GM23338 (cell line): ENCODE measurements around the gene TBCE. TPM values are rescaled to one million over a fixed set of nuclear protein-coding genes. Genes with fewer than 3 reads are reported as not detected.

Experiments
- ATAC-seq: fragments of 200-7000 bp; cut with Tn5 transposase; 3 replicates; pipeline ENCODE4 v1.9.1; 2020
- DNase-seq: peaks from one replicate; pipeline ENCODE4 v3.0.0-alpha.2; 2015; ENCODE audit warnings: low spot score
- H2AFZ ChIP-seq: fragments of 200-600 bp; sonication (generic); 2 replicates; pipeline ENCODE4 v1.8.0; 2016; ENCODE audit warnings: antibody characterized with exemption, mild to moderate bottlenecking, moderate library complexity
- H3F3A ChIP-seq: fragments of 200-600 bp; sonication (generic); replicated peaks from 2 replicates; pipeline ENCODE4 v1.8.0; 2017; ENCODE audit warnings: antibody characterized with exemption, mixed run types, low read depth
- H3K27ac ChIP-seq: fragments of 200-600 bp; sonication (generic); 2 replicates; pipeline ENCODE4 v1.6.1; 2016; ENCODE audit warnings: low read depth
- H3K27me3 ChIP-seq: fragments of 200-600 bp; sonication (generic); 2 replicates; pipeline ENCODE4 v1.8.0; 2016; ENCODE audit warnings: mild to moderate bottlenecking, mixed run types, moderate library complexity; ENCODE audit not compliant: insufficient read depth
- H3K36me3 ChIP-seq: fragments of 200-600 bp; sonication (generic); 2 replicates; pipeline ENCODE4 v1.8.0; 2016; ENCODE audit warnings: mild to moderate bottlenecking; ENCODE audit not compliant: insufficient read depth
- H3K4me1 ChIP-seq: fragments of 200-600 bp; sonication (generic); 2 replicates; pipeline ENCODE4 v1.8.0; 2016; ENCODE audit warnings: mild to moderate bottlenecking, moderate library complexity; ENCODE audit not compliant: insufficient read depth
- H3K4me2 ChIP-seq: fragments of 200-600 bp; sonication (generic); 2 replicates; pipeline ENCODE4 v1.7.1; 2017; ENCODE audit warnings: mixed run types
- H3K4me3 ChIP-seq: fragments of 200-600 bp; sonication (generic); 2 replicates; pipeline ENCODE4 v1.6.1; 2016; ENCODE audit warnings: mixed run types
- H3K79me2 ChIP-seq: fragments of 200-600 bp; sonication (generic); replicated peaks from 2 replicates; pipeline ENCODE4 v1.8.0; 2017; ENCODE audit warnings: mild to moderate bottlenecking; ENCODE audit not compliant: insufficient read depth
- H3K9me2 ChIP-seq: fragments of 200-600 bp; sonication (generic); 2 replicates; pipeline ENCODE4 v1.8.0; 2017; ENCODE audit not compliant: insufficient read depth
- H4K20me1 ChIP-seq: fragments of 200-600 bp; sonication (generic); replicated peaks from 2 replicates; pipeline ENCODE4 v1.8.0; 2017; ENCODE audit warnings: mild to moderate bottlenecking; ENCODE audit not compliant: insufficient read depth
- H3K27ac Mint-ChIP-seq: 2 replicates; pipeline ENCODE4 v1.8.0; 2020; ENCODE audit warnings: inconsistent platforms, mild to moderate bottlenecking, moderate library complexity, mixed read lengths
- H3K27me3 Mint-ChIP-seq: 3 replicates; pipeline ENCODE4 v1.8.0; 2022; ENCODE audit warnings: low read depth, mild to moderate bottlenecking, moderate library complexity, mixed read lengths, inconsistent platforms; ENCODE audit not compliant: insufficient read depth, poor library complexity
- H3K36me3 Mint-ChIP-seq: 3 replicates; pipeline ENCODE4 v1.8.0; 2021; ENCODE audit warnings: low read depth, mild to moderate bottlenecking, inconsistent platforms, moderate library complexity, mixed read lengths
- H3K4me1 Mint-ChIP-seq: 3 replicates; pipeline ENCODE4 v1.8.0; 2020; ENCODE audit warnings: mild to moderate bottlenecking, inconsistent platforms, mixed read lengths
- H3K4me3 Mint-ChIP-seq: 3 replicates; pipeline ENCODE4 v1.8.0; 2021; ENCODE audit warnings: moderate library complexity, mild to moderate bottlenecking, inconsistent platforms, mixed read lengths
- H3K9me3 Mint-ChIP-seq: 3 replicates; pipeline ENCODE4 v1.8.0; 2020; ENCODE audit warnings: moderate library complexity, mild to moderate bottlenecking, inconsistent platforms, mixed read lengths
- JUNB ChIP-seq: IDR thresholded peaks from one replicate; pipeline ENCODE4 v1.6.1; 2016; ENCODE audit warnings: antibody characterized with exemption; ENCODE audit not compliant: unreplicated experiment
- POLR2AphosphoS5 ChIP-seq: IDR thresholded peaks from 2 replicates; pipeline ENCODE4 v1.6.1; 2016; ENCODE audit warnings: antibody characterized with exemption, low read depth
- ZNF114 ChIP-seq: fragments of 250-450 bp; sonication (Bioruptor Pico); IDR thresholded peaks from 2 replicates; pipeline ENCODE4 v1.5.0; 2020; ENCODE audit warnings: mild to moderate bottlenecking, moderate library complexity
- ZNF331 ChIP-seq: fragments of 250-450 bp; sonication (Bioruptor Pico); IDR thresholded peaks from 2 replicates; pipeline ENCODE4 v1.5.0; 2020; ENCODE audit warnings: low read depth, mild to moderate bottlenecking, moderate library complexity
- polyA plus RNA-seq: library from polyadenylated mRNA; unstranded; fragments of >200 nt; fragmentation: Nextera tagmentation; extraction: Ambion mirVana; gene quantifications from 2 replicates; pipeline ENCODE4 v1.2.1, GENCODE V29; 2016
- total RNA-seq: library from RNA; depleted of rRNA; stranded (reverse); fragments of >200 nt; shearing (Covaris generic); gene quantifications from 2 replicates; pipeline ENCODE4 v1.2.3, GENCODE V29; 2014
- TF ChIP-seq, protein P1 (sequence below): IDR thresholded peaks from 2 replicates; pipeline ENCODE4 v1.6.1; 2016; ENCODE audit warnings: antibody characterized with exemption
- TF ChIP-seq, protein P2 (sequence below), 2 experiments: fragments of 200-600 bp in 1 of 2; sonication (generic) in 1 of 2; conservative IDR thresholded peaks; 2 replicates each; pipeline versions ENCODE4 v1.5.1 to v1.6.1; 2016 to 2017; ENCODE audit warnings: antibody characterized with exemption in 2 of 2, low read depth in 2 of 2, mild to moderate bottlenecking in 2 of 2, moderate library complexity in 1 of 2
- TF ChIP-seq, protein P3 (sequence below): IDR thresholded peaks from one replicate; pipeline ENCODE4 v1.6.1; 2018; ENCODE audit warnings: antibody characterized with exemption; ENCODE audit not compliant: unreplicated experiment
- TF ChIP-seq, protein P4 (sequence below): fragments of 250-450 bp; sonication (Bioruptor Pico); IDR thresholded peaks from 2 replicates; pipeline ENCODE4 v1.5.0; 2020; ENCODE audit warnings: mild to moderate bottlenecking, moderate library complexity

Gene TBCE
- total and polyA plus RNA-seq, 2 experiments from 2014 or later = 42.7 to 64.8 TPM

DNA sequence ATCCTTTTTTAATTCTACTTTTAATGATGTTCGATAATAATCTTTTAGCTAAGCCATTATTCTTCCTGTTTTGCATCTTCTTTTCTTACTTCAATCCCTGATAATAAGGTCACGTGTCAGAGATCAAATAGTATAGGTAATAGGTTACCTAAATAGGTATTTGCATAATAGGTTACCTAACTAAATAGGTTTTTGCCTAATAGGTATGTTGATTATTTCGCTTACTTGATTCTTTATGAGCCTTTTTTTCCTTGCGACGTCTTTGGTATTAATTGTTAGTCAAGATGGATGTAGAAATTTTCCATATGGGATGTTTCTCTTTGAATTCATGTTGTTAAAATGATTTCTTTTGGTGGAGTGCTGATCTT lies 36.3 kb upstream of the TBCE start:
- no peak overlapping the region for H2AFZ ChIP-seq
- peaks cover 8% of the 10 kb centered on the region for H3K36me3 ChIP-seq
- H3K4me2 ChIP-seq = peak overlapping the region; percentile 52
- H3K4me3 Mint-ChIP-seq = no peak overlapping the region
- TF ChIP-seq, protein P1, sequence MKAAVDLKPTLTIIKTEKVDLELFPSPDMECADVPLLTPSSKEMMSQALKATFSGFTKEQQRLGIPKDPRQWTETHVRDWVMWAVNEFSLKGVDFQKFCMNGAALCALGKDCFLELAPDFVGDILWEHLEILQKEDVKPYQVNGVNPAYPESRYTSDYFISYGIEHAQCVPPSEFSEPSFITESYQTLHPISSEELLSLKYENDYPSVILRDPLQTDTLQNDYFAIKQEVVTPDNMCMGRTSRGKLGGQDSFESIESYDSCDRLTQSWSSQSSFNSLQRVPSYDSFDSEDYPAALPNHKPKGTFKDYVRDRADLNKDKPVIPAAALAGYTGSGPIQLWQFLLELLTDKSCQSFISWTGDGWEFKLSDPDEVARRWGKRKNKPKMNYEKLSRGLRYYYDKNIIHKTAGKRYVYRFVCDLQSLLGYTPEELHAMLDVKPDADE = no peak
- TF ChIP-seq, protein P2, sequence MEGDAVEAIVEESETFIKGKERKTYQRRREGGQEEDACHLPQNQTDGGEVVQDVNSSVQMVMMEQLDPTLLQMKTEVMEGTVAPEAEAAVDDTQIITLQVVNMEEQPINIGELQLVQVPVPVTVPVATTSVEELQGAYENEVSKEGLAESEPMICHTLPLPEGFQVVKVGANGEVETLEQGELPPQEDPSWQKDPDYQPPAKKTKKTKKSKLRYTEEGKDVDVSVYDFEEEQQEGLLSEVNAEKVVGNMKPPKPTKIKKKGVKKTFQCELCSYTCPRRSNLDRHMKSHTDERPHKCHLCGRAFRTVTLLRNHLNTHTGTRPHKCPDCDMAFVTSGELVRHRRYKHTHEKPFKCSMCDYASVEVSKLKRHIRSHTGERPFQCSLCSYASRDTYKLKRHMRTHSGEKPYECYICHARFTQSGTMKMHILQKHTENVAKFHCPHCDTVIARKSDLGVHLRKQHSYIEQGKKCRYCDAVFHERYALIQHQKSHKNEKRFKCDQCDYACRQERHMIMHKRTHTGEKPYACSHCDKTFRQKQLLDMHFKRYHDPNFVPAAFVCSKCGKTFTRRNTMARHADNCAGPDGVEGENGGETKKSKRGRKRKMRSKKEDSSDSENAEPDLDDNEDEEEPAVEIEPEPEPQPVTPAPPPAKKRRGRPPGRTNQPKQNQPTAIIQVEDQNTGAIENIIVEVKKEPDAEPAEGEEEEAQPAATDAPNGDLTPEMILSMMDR (conservative IDR thresholded peaks at IDR 0.05; ENCODE audit: low read depth in 2 of 2) = no peak
- TF ChIP-seq JUNB (no peak), ZNF331 (no peak), POLR2AphosphoS5 (no peak), ZNF114 (CRISPR knock-in tag) (no peak)
- TF ChIP-seq, protein P3, sequence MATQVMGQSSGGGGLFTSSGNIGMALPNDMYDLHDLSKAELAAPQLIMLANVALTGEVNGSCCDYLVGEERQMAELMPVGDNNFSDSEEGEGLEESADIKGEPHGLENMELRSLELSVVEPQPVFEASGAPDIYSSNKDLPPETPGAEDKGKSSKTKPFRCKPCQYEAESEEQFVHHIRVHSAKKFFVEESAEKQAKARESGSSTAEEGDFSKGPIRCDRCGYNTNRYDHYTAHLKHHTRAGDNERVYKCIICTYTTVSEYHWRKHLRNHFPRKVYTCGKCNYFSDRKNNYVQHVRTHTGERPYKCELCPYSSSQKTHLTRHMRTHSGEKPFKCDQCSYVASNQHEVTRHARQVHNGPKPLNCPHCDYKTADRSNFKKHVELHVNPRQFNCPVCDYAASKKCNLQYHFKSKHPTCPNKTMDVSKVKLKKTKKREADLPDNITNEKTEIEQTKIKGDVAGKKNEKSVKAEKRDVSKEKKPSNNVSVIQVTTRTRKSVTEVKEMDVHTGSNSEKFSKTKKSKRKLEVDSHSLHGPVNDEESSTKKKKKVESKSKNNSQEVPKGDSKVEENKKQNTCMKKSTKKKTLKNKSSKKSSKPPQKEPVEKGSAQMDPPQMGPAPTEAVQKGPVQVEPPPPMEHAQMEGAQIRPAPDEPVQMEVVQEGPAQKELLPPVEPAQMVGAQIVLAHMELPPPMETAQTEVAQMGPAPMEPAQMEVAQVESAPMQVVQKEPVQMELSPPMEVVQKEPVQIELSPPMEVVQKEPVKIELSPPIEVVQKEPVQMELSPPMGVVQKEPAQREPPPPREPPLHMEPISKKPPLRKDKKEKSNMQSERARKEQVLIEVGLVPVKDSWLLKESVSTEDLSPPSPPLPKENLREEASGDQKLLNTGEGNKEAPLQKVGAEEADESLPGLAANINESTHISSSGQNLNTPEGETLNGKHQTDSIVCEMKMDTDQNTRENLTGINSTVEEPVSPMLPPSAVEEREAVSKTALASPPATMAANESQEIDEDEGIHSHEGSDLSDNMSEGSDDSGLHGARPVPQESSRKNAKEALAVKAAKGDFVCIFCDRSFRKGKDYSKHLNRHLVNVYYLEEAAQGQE = no peak
- TF ChIP-seq, protein P4, sequence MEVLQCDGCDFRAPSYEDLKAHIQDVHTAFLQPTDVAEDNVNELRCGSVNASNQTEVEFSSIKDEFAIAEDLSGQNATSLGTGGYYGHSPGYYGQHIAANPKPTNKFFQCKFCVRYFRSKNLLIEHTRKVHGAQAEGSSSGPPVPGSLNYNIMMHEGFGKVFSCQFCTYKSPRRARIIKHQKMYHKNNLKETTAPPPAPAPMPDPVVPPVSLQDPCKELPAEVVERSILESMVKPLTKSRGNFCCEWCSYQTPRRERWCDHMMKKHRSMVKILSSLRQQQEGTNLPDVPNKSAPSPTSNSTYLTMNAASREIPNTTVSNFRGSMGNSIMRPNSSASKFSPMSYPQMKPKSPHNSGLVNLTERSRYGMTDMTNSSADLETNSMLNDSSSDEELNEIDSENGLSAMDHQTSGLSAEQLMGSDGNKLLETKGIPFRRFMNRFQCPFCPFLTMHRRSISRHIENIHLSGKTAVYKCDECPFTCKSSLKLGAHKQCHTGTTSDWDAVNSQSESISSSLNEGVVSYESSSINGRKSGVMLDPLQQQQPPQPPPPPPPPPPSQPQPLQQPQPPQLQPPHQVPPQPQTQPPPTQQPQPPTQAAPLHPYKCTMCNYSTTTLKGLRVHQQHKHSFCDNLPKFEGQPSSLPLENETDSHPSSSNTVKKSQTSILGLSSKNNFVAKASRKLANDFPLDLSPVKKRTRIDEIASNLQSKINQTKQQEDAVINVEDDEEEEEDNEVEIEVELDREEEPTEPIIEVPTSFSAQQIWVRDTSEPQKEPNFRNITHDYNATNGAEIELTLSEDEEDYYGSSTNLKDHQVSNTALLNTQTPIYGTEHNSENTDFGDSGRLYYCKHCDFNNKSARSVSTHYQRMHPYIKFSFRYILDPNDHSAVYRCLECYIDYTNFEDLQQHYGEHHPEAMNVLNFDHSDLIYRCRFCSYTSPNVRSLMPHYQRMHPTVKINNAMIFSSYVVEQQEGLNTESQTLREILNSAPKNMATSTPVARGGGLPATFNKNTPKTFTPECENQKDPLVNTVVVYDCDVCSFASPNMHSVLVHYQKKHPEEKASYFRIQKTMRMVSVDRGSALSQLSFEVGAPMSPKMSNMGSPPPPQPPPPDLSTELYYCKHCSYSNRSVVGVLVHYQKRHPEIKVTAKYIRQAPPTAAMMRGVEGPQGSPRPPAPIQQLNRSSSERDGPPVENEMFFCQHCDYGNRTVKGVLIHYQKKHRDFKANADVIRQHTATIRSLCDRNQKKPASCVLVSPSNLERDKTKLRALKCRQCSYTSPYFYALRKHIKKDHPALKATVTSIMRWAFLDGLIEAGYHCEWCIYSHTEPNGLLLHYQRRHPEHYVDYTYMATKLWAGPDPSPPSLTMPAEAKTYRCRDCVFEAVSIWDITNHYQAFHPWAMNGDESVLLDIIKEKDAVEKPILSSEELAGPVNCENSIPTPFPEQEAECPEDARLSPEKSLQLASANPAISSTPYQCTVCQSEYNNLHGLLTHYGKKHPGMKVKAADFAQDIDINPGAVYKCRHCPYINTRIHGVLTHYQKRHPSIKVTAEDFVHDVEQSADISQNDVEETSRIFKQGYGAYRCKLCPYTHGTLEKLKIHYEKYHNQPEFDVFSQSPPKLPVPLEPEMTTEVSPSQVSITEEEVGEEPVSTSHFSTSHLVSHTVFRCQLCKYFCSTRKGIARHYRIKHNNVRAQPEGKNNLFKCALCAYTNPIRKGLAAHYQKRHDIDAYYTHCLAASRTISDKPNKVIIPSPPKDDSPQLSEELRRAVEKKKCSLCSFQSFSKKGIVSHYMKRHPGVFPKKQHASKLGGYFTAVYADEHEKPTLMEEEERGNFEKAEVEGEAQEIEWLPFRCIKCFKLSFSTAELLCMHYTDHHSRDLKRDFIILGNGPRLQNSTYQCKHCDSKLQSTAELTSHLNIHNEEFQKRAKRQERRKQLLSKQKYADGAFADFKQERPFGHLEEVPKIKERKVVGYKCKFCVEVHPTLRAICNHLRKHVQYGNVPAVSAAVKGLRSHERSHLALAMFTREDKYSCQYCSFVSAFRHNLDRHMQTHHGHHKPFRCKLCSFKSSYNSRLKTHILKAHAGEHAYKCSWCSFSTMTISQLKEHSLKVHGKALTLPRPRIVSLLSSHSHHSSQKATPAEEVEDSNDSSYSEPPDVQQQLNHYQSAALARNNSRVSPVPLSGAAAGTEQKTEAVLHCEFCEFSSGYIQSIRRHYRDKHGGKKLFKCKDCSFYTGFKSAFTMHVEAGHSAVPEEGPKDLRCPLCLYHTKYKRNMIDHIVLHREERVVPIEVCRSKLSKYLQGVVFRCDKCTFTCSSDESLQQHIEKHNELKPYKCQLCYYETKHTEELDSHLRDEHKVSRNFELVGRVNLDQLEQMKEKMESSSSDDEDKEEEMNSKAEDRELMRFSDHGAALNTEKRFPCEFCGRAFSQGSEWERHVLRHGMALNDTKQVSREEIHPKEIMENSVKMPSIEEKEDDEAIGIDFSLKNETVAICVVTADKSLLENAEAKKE (CRISPR knock-in tag) = no peak
- H3K27ac Mint-ChIP-seq = no peak overlapping the region
- H3K27ac ChIP-seq = no peak overlapping the region
- H3K9me3 Mint-ChIP-seq = no peaks in the 10 kb centered on the region; the same call in 2 of the 3 replicates
- DNase-seq (no peak), ATAC-seq (no peak)
- H4K20me1 ChIP-seq = peaks cover 22% of the 10 kb centered on the region
- H3K27me3 ChIP-seq = no peaks in the 10 kb centered on the region
- H3K36me3 Mint-ChIP-seq = peaks cover 11% of the 10 kb centered on the region
- H3K4me3 ChIP-seq = peak overlapping the region; percentile 75
- H3K4me1 ChIP-seq = peaks cover 13% of the 10 kb centered on the region
- H3K9me2 ChIP-seq = no peaks in the 10 kb centered on the region
- peaks cover 88% of the 10 kb centered on the region for H3K79me2 ChIP-seq
- H3K27me3 Mint-ChIP-seq = peaks cover 4% of the 10 kb centered on the region
- H3F3A ChIP-seq = peaks cover 6% of the 10 kb centered on the region; the same call in 1 of the 2 replicates
- H3K4me1 Mint-ChIP-seq = peaks cover 12% of the 10 kb centered on the region
